Measurements from ENCODE around the gene MYO3B.

The MYO3B gene

GRCh38 chr2:170181602-170182001, 3.7 kb downstream of the MYO3B start:
- no peak for FAIRE-seq
- no peak for TF ChIP-seq CTCF (IDR thresholded peaks at IDR 0.05; ENCODE audit: insufficient read depth, missing control alignments)
- no peak for DNase-seq (ENCODE audit: insufficient read length, low spot score)

- no peak for DNase-seq (ENCODE audit: insufficient read length, low spot score)
- no peak for TF ChIP-seq CTCF (IDR thresholded peaks at IDR 0.05; ENCODE audit: insufficient read depth, missing control alignments)
- no peak for FAIRE-seq
These were observed 7.4 kb downstream of the MYO3B start for GRCh38 chr2:170185319-170185718.

GRCh38 chr2:170189757-170190156, 11.8 kb downstream of the MYO3B start:
- no peak for TF ChIP-seq CTCF (IDR thresholded peaks at IDR 0.05; ENCODE audit: insufficient read depth, missing control alignments)
- DNase-seq (ENCODE audit: insufficient read length, low spot score), result no peak
- no peak for FAIRE-seq

GRCh38 chr2:170190172-170190571, 12.2 kb downstream of the MYO3B start:
- TF ChIP-seq CTCF (IDR thresholded peaks at IDR 0.05; ENCODE audit: insufficient read depth, missing control alignments), result no peak
- no peak for DNase-seq (ENCODE audit: insufficient read length, low spot score)
- FAIRE-seq, result no peak

GRCh38 chr2:170191166-170191866, 13.4 kb downstream of the MYO3B start:
- no peak for TF ChIP-seq CTCF (IDR thresholded peaks at IDR 0.05; ENCODE audit: insufficient read depth, missing control alignments)
- DNase-seq (ENCODE audit: insufficient read length, low spot score), result no peak
- no peak for FAIRE-seq

GRCh38 chr2:170196963-170197362, 19.0 kb downstream of the MYO3B start:
- DNase-seq (ENCODE audit: insufficient read length, low spot score) (no peak), FAIRE-seq (no peak)
- no peak for TF ChIP-seq CTCF (IDR thresholded peaks at IDR 0.05; ENCODE audit: insufficient read depth, missing control alignments)

GRCh38 chr2:170201275-170201674, 23.3 kb downstream of the MYO3B start:
- DNase-seq (ENCODE audit: insufficient read length, low spot score), result no peak
- no peak for FAIRE-seq
- no peak for TF ChIP-seq CTCF (IDR thresholded peaks at IDR 0.05; ENCODE audit: insufficient read depth, missing control alignments)
